Posterior vena cava (tissue), 2 donors: ENCODE measurements around the gene RABL6. TPM values are rescaled to one million over a fixed set of nuclear protein-coding genes. Genes with fewer than 3 reads are reported as not detected.

Experiments
- DNase-seq: peaks from one replicate; pipeline ENCODE4 v3.0.0-alpha.2; 2020; ENCODE audit warnings: low spot score
- intact Hi-C, 2 donors: fragments of 100-400 bp; cut with DNase I; formaldehyde crosslinking; loops; one replicate each; pipeline versions ENCODE4 v1.14.1 to v1.14.2; 2022 to 2023
- total RNA-seq, 2 donors: library from RNA; stranded (reverse); fragmentation: NEBNext Ultra II Directional; extraction: Animal tissue kit (Norgen Biotek cat#: 25700); gene quantifications; one replicate each; pipeline ENCODE4 v1.2.1, GENCODE V29; 2021
- donor health status: DM: yes; HTN: yes; CAD: no.
- donor health status: DM: yes; HTN: yes; CAD: no.

Gene RABL6
- total RNA-seq, 2 donors from 2014 or later = 47.9 to 49.8 TPM

- intact Hi-C loops = loop anchor here in 1 of 2 donors (10.0 kb wide), 1 partner anchor 185 kb away; the partner anchor contains the start of gene FUT7
- DNase-seq = no peak
These were observed 42.5 kb downstream of the RABL6 start for GRCh38 chr9:136849960-136850865.

DNA sequence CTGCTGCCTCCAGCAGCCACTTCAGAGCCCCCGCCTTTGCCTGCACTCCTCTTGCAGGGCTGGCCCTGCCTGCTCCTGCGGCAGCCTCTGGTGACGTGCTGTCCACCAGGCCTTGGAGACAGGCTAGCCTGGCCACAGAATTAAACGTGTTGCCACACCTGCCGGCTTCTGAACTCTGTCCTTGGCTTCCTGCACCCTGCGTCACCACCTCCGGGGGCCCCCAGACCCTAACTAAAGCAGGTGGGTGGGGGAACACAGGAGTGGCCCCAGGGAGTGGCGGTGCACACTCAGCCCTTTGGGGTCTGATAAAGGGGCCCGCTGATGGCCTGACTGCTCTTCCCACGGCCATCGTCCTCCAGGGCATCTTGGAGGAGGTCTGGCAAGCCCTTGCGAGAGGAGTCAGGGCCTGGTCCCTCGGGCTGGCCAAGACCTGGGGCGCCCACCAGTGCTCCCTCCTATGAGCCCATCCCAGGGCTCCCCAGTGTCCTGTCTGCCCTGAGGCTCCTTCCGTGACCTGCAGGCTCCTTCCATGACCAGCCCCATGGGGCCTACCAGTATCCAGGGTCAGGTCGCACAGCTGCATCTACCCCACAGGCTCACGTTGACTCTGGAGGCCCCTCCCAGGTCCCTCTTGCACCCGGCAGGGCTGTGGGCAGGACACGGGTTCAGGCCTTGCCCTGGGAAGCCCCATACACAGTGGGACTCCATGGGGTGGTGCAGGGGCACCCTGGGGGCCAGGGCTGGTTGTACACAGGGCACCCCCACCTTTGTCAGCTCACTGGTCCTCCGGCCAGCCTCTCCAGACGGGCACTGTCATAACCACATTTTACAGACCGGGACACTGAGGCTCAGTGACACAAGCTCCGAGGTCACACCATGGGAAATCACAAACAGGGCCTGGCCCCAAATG is 43.4 kb downstream of the RABL6 start:
- intact Hi-C loops = no loop called here
- DNase-seq = no peak

GRCh38 chr9:136851941-136852663 is 44.4 kb downstream of the RABL6 start, which contains the start of gene MAMDC4:
Gene MAMDC4 (plus strand): TSS chr9:136852346. CDS start chr9:136852417, 71 bp downstream.
- no peak for DNase-seq
- intact Hi-C loops = no loop called here

- DNase-seq = no peak
- intact Hi-C loops = no loop called here
These were observed 45.2 kb downstream of the RABL6 start for GRCh38 chr9:136852664-136853595.

DNA sequence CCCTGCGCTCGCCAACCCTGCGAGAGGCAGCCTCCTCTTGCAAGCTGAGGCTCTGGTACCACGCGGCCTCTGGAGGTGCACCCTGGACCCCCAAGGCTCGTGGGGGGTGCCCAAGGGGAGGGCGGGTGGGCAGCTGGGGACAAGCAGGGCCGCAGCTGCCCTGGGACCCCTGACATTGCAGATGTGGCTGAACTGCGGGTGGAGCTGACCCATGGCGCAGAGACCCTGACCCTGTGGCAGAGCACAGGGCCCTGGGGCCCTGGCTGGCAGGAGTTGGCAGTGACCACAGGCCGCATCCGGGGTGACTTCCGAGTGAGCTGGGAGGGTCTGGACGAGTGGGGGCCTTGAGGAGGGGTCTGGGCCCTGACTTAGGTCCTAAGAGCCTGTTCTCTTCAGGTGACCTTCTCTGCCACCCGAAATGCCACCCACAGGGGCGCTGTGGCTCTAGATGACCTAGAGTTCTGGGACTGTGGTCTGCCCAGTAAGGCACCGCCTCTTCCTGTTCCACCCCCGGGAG is 45.9 kb downstream of the RABL6 start:
- intact Hi-C loops = no loop called here

GRCh38 chr9:136854113-136854841 is 46.5 kb downstream of the RABL6 start:
- intact Hi-C loops = no loop called here
- no peak for DNase-seq

More for the DNA sequence above, 45.9 kb downstream of the RABL6 start:
- DNase-seq = no peak

DNA sequence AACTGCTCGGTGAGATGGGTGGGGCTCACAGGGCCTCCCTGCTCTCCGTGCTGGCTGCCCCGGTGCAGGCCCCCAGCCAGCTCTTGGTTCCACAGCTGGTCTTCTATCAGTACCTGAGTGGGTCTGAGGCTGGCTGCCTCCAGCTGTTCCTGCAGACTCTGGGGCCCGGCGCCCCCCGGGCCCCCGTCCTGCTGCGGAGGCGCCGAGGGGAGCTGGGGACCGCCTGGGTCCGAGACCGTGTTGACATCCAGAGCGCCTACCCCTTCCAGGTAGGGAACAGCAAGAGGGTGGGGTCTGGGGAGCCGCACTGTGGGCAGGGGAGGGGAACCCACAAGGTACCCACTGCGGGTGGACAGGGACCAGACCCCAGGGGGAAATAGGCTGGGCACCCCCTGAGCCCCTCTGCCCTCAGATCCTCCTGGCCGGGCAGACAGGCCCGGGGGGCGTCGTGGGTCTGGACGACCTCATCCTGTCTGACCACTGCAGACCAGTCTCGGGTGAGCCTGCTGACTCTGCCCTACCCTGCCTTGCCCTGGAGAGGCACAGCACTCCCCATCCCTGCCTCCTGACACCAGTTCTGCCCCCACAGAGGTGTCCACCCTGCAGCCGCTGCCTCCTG is 47.2 kb downstream of the RABL6 start:
- no peak for DNase-seq
- intact Hi-C loops = no loop called here

DNA sequence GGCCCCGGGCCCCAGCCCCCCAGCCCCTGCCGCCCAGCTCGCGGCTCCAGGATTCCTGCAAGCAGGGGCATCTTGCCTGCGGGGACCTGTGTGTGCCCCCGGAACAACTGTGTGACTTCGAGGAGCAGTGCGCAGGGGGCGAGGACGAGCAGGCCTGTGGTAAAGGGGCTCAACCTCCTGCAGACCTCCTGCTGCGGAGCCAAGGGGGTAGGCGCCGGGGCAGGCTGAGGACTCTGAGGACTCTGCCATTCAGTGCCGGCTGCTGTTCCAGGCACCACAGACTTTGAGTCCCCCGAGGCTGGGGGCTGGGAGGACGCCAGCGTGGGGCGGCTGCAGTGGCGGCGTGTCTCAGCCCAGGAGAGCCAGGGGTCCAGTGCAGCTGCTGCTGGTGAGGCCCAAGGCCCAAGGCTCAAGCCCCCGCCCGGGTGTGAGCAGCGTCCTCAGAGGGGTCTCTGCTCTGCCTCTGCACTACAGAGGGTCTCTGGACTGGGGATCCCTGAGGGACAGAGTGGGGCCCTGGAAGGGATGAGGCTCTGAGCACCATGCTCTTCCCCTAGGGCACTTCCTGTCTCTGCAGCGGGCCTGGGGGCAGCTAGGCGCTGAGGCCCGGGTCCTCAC is 47.8 kb downstream of the RABL6 start:
- no peak for DNase-seq
- intact Hi-C loops = no loop called here

DNA sequence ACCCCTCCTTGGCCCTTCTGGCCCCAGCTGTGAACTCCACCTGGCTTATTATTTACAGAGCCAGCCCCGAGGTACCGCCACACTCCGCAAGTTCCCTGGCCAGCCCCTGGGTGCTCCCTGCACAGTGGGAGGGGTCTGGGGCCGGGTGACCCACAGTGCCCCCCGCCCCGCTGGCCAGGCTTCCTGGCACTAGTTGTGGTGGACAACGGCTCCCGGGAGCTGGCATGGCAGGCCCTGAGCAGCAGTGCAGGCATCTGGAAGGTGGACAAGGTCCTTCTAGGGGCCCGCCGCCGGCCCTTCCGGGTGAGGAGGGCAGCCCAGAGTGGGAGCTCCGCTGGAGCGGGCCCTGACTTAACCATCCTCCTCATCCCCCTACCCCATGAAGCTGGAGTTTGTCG is 48.3 kb downstream of the RABL6 start:
- intact Hi-C loops = no loop called here
- no peak for DNase-seq

GRCh38 chr9:136856541-136857141 is 48.9 kb downstream of the RABL6 start:
- intact Hi-C loops = no loop called here
- no peak for DNase-seq

GRCh38 chr9:136857166-136857565 is 49.4 kb downstream of the RABL6 start:
- no peak for DNase-seq
- intact Hi-C loops = no loop called here

- no peak for DNase-seq
These were observed 50.0 kb downstream of the RABL6 start for GRCh38 chr9:136857581-136858412.

GRCh38 chr9:136858452-136858843 is 50.7 kb downstream of the RABL6 start:
- intact Hi-C loops = no loop called here
- DNase-seq = no peak

More at GRCh38 chr9:136857581-136858412, 50.0 kb downstream of the RABL6 start:
- intact Hi-C loops = no loop called here

- DNase-seq = no peak
- intact Hi-C loops = no loop called here
These were observed 51.4 kb downstream of the RABL6 start for GRCh38 chr9:136858844-136859757.
